AG04450 (cell line): ENCODE measurements around the gene MAP1A. TPM values are rescaled to one million over a fixed set of nuclear protein-coding genes. Genes with fewer than 3 reads are reported as not detected.
A peak's percentile ranks its signal among the peaks of the same experiment; 100 is the strongest.

Experiments used
- CTCF ChIA-PET: fragments of 300-600, 350-600 bp; formaldehyde crosslinking; extraction: SDS; loops from one replicate; lab custom pipeline; 2022; ENCODE audit warnings: antibody characterized with exemption, inconsistent platforms; lab: Charles Lee
- POLR2A ChIA-PET: fragments of 350-600 bp; formaldehyde crosslinking; extraction: SDS; loops from one replicate; lab custom pipeline; 2021; ENCODE audit warnings: antibody characterized with exemption, inconsistent platforms; lab: Yijun Ruan, JAX
- DNase-seq: peaks from one replicate; pipeline ENCODE4 v3.0.0-alpha.2; 2011; ENCODE audit warnings: low read depth, low spot score
- H3K27ac ChIP-seq: one replicate; pipeline ENCODE4 v1.5.1; 2012; ENCODE audit warnings: low read depth, low read length, control low read depth
- H3K27me3 ChIP-seq: one replicate; pipeline ENCODE4 v1.6.0; 2012; ENCODE audit warnings: low read length; ENCODE audit not compliant: control insufficient read depth, insufficient read depth
- H3K4me3 ChIP-seq: 2 replicates; pipeline ENCODE4 v1.5.1; 2011; ENCODE audit warnings: mild to moderate bottlenecking, low read depth, low read length, control low read depth
- H3K9me3 ChIP-seq: 2 replicates; pipeline ENCODE4 v1.5.1; 2012; ENCODE audit warnings: low read length; ENCODE audit not compliant: control insufficient read depth, insufficient read depth
- polyA plus RNA-seq: library from polyadenylated mRNA; depleted of rRNA; stranded (reverse); fragments of >200 nt; gene quantifications from 2 replicates; pipeline ENCODE4 v1.2.3, GENCODE V29; 2011
- TF ChIP-seq, protein P1 (sequence below): IDR thresholded peaks from 2 replicates; pipeline ENCODE4 v1.5.1; 2011; ENCODE audit warnings: low read depth, low read length, control low read depth, inconsistent platforms

The MAP1A gene
- polyA plus RNA-seq, 1 experiment, result 48.5 TPM

DNA sequence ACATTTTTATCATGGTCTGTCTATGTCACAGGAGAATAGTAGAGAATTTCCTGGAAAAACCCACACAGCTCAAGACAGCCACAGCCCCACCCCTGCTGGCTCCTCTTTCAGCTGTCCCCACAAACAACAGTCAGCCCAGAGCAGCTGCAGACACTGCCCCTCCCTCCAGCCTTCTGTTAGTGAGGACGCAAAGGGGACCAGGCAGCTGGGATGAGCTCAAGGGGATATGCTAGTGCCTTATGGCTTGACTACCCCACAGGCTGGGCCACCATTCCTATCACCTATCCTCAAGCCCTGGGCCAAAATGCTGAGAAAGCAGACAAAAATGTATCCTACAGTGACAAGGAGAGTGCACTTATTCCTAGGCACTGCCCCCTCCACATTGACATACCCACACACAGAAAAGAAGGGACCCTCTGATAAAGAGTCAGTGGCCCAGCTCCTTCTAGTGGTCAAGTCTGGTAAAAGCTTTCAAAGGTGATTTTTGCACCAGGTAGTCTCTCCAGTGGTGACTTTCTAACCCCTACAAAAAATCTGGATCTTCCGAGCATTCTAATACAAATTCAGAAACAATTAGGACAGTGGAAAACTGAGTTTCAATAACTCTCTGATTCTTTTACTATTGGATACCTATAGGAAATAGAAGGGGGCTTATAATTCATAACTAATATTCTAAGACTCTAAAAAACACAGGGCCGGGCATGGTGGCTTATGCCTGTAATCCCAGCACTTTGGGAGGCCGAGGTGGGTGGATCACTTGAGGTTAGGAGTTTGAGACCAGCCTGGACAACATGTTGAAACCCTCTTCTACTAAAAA is 3.0 kb upstream of the MAP1A start:
- ChIA-PET CTCF (interaction anchor here (0.7 to 6.7 kb wide), 17 partner anchors 8 to 138 kb away, joined by 3 to 39 read pairs (median 5); partner anchors contain the start of gene TP53BP1), POLR2A (interaction anchor here (0.6 to 0.9 kb wide), 2 partner anchors 9 to 26 kb away, joined by 3 to 4 read pairs; no protein-coding TSS in a partner anchor)
- no peak overlapping the region for H3K4me3 ChIP-seq
- no peak for DNase-seq
- peak overlapping the region; percentile 40 for H3K27ac ChIP-seq
- H3K27me3 ChIP-seq, result no peaks in the 10 kb centered on the region
- TF ChIP-seq, protein P1, sequence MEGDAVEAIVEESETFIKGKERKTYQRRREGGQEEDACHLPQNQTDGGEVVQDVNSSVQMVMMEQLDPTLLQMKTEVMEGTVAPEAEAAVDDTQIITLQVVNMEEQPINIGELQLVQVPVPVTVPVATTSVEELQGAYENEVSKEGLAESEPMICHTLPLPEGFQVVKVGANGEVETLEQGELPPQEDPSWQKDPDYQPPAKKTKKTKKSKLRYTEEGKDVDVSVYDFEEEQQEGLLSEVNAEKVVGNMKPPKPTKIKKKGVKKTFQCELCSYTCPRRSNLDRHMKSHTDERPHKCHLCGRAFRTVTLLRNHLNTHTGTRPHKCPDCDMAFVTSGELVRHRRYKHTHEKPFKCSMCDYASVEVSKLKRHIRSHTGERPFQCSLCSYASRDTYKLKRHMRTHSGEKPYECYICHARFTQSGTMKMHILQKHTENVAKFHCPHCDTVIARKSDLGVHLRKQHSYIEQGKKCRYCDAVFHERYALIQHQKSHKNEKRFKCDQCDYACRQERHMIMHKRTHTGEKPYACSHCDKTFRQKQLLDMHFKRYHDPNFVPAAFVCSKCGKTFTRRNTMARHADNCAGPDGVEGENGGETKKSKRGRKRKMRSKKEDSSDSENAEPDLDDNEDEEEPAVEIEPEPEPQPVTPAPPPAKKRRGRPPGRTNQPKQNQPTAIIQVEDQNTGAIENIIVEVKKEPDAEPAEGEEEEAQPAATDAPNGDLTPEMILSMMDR, result peak; percentile 75
- H3K9me3 ChIP-seq, result no peaks in the 10 kb centered on the region

DNA sequence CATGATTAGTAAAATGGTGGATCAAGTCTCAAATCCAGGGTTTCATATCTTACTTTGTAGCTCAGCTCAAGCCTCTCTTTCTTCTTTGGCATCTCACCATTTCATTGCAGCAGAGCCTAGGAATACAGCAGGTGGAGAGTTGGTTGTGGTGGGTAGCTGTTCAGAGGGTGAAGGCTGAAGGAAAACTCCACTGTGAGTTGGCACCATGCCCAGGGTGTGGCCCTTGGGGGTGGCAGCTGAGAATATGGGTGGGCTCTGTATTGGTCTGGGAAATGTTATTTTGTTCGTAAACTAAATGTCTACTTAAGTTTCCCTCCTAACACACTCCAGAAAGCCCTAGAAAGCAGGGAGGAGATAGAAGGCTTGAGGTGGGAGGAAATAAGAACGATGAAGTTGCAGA is 1.7 kb upstream of the MAP1A start:
- peak overlapping the region; percentile 98; the same call in 1 of the 2 replicates for H3K4me3 ChIP-seq
- DNase-seq, result no peak

DNA sequence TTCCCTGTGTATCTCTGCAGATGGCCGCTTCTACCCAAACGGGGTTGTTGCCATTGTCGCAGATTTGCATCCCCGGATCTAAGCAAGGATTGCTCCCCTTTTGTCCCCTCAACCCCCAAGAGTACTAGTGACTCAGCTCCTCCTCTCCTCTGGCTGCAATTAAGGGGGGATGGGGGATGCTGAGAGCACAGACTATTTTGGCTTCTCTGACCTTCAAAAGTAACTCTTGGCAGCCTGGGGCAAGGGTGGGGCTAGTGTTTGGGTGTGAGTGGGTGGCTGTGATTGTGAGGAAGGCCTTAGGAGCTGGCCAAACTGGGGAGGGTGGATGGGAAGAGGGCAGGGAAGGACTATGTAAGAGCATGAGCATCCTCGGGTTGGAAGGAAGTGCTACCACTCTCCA is 1.2 kb upstream of the MAP1A start:
- no peaks in the 10 kb centered on the region for H3K27me3 ChIP-seq
- H3K9me3 ChIP-seq, result no peaks in the 10 kb centered on the region
- H3K27ac ChIP-seq, result peak overlapping the region; percentile 75
- POLR2A ChIA-PET, result interaction anchor here (1.1 to 1.3 kb wide), 2 partner anchors 10 to 76 kb away, joined by 3 to 4 read pairs; no protein-coding TSS in a partner anchor
- CTCF ChIA-PET, result interaction anchor here (1.3 kb wide), 1 partner anchor 75 kb away, joined by 7 read pairs; no protein-coding TSS in a partner anchor
- peak overlapping the region; percentile 98 for H3K4me3 ChIP-seq
- TF ChIP-seq, protein P1, result no peak
- DNase-seq, result no peak

More for the DNA sequence above, 1.7 kb upstream of the MAP1A start:
- peak overlapping the region; percentile 75 for H3K27ac ChIP-seq
- POLR2A ChIA-PET, result interaction anchor here (1.1 kb wide), 1 partner anchor 10 kb away, joined by 3 read pairs; no protein-coding TSS in a partner anchor
- TF ChIP-seq, protein P1, result no peak
- no peaks in the 10 kb centered on the region for H3K27me3 ChIP-seq
- CTCF ChIA-PET, result interaction anchor here (0.7 to 6.7 kb wide), 3 partner anchors 14 to 75 kb away, joined by 3 to 39 read pairs (median 14); no protein-coding TSS in a partner anchor
- no peaks in the 10 kb centered on the region for H3K9me3 ChIP-seq

DNA sequence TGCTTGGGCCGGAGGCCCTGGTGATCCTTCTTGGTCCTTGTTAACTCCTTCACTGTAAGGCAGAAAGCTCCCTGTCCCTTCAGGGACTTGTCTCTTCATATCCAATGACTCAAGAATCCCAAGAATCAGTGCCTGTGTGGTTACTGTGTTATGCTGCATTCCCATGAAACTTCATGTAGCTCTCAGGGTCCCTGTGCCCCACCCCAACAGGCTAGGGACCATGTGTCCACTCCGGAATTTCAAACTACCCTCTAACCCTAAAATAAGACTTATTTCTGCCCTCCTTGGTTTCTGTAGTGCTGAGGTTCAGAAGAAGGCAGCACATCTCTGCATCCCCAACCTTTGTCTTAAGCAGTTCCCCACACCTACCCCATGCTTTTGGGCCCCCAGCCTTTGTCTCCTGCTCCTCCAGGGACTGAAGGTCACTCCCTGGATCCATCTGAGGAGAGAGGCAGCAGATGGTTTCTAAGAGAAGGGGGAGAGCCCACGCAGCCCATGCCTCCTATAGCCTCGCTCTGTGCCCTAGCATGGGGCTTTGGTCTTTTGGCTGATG is 531 bp upstream of the MAP1A start:
- Histone ChIP-seq H3K9me3 (no peaks in the 10 kb centered on the region), H3K27me3 (no peaks in the 10 kb centered on the region), H3K27ac (peak overlapping the region; percentile 75), H3K4me3 (peak overlapping the region; percentile 98)
- ChIA-PET CTCF (interaction anchor here (1.3 kb wide), 1 partner anchor 76 kb away, joined by 7 read pairs; no protein-coding TSS in a partner anchor), POLR2A (interaction anchor here (0.6 to 1.3 kb wide), 5 partner anchors 11 to 743 kb away, joined by 3 to 4 read pairs (median 3); no protein-coding TSS in a partner anchor)
- TF ChIP-seq, protein P1, result no peak
- no peak for DNase-seq
